ENCODE data around the gene HEMK1. TPM values are rescaled to one million over a fixed set of nuclear protein-coding genes. Genes with fewer than 3 reads are reported as not detected.

Gene HEMK1
- total and polyA plus RNA-seq, 2 of the 4 experiments (the other 2 are of a cell fraction): 17.2 to 20.8 TPM

DNA sequence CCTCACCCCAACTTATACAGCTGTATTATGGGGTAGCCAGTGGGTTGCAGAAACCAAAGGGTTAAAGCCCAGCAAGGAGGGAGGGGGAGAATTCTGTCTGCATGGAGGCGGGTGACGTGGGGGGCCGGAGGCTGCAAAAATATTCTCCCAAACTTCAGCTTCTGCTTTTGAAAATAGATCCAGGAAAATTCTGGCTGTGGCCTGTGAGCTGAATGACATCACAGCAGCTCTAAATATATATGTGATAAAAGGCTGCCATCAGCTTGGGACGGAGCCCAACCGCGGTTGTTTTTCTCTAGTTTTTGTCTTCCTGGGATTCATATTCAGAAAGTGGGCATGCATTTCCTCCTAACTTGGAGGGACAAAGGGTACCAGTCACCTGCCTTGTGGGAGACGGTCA, 75.2 kb downstream of the HEMK1 start:
- no peak overlapping the region for H2AK9ac ChIP-seq (replicated peaks; ENCODE audit: low read depth, low read length, poor library complexity)
- H3K18ac ChIP-seq (ENCODE audit: low read depth, low read length): no peak overlapping the region
- H4K5ac ChIP-seq (ENCODE audit: low read depth, low read length): no peak overlapping the region
- H4K91ac ChIP-seq (ENCODE audit: insufficient read depth, low read depth, low read length): no peak overlapping the region
- no peak overlapping the region for H3K4me2 ChIP-seq (ENCODE audit: low read depth, low read length)
- 0 out of 2 replicates have a peak, but pooled peaks cover 3% of the 10 kb centered on the region for H3K9me1 ChIP-seq (ENCODE audit: insufficient read depth, low read length)
- in situ Hi-C loops (cut with MboI; ENCODE audit: low sequenced_read_pairs) (no loop called here), intact Hi-C loops (cut with micrococcal nuclease) (no loop called here), dilution Hi-C loops (cut with HindIII; ENCODE audit: low sequenced_read_pairs, unreplicated experiment) (no loop called here)
- no peak overlapping the region for H3K4ac ChIP-seq (ENCODE audit: low read depth, low read length)
- H3K79me1 ChIP-seq (ENCODE audit: low read depth in 1 of 2, low read length in 2 of 2): peaks cover 0 to 4% of the 10 kb centered on the region in 2 experiments; a peak in 1 of 4 replicates
- H3K23ac ChIP-seq (ENCODE audit: low read depth, low read length): no peak overlapping the region
- H2AFZ ChIP-seq (replicated peaks; ENCODE audit: low read length, poor library complexity): no peak overlapping the region
- no peak overlapping the region for H3K4me3 ChIP-seq (ENCODE audit: insufficient read depth, low read depth, low read length)
- CTCF ChIA-PET: interaction anchor here (0.6 kb wide), 1 partner anchor 178 kb away, joined by 4 read pairs; no protein-coding TSS in a partner anchor
- H3K4me1 ChIP-seq (ENCODE audit: control insufficient read depth, insufficient read depth, low read length): no peaks in the 10 kb centered on the region
- H3K9me3 ChIP-seq (ENCODE audit: control insufficient read depth, insufficient read depth, low read length): no peaks in the 10 kb centered on the region
- no peak overlapping the region for H3K9ac ChIP-seq (ENCODE audit: low read depth, low read length)
- no peak overlapping the region for H2BK20ac ChIP-seq (ENCODE audit: low read depth, low read length)
- no peak overlapping the region for H3K27ac ChIP-seq (ENCODE audit: insufficient read depth, low read length)
- POLR2A ChIA-PET (ENCODE audit: unreplicated experiment): interaction anchor here (0.5 kb wide), 1 partner anchor 1170 kb away, joined by 4 read pairs; no protein-coding TSS in a partner anchor
- peaks cover 4% of the 10 kb centered on the region for H4K20me1 ChIP-seq (ENCODE audit: insufficient read depth, low read length)
- ATAC-seq (ENCODE audit: low read depth) (no peak), DNase-seq (no peak)
- H3K27me3 ChIP-seq (ENCODE audit: control insufficient read depth, insufficient read depth, low read length): no peaks in the 10 kb centered on the region
- no peak overlapping the region for H3K14ac ChIP-seq (replicated peaks; ENCODE audit: low read depth, low read length)
- H2BK15ac ChIP-seq (ENCODE audit: low read depth, low read length): no peak overlapping the region
- H2AK5ac ChIP-seq (ENCODE audit: low read depth, low read length): no peak overlapping the region
- no peak overlapping the region for H4K8ac ChIP-seq (ENCODE audit: low read depth in 2 of 2, low read length in 2 of 2)
- no peak overlapping the region for H2BK120ac ChIP-seq (ENCODE audit: low read depth, low read length)
- WGBS, 2 experiments (ENCODE audit: extremely low coverage in 2 of 2, insufficient read length in 1 of 2): 40% methylated on average over 1 of the region's 7 CpGs; no CpG with 5 or more reads in 1 of the 2 experiments
- BruUV-seq (replicated peaks): no TSS peak
- H3K36me3 ChIP-seq (ENCODE audit: control insufficient read depth, insufficient read depth, low read length): peaks cover 6% of the 10 kb centered on the region
- no peak overlapping the region for H3K56ac ChIP-seq (ENCODE audit: extremely low read depth, insufficient read depth, low read length)
- no peak overlapping the region for H2BK5ac ChIP-seq (ENCODE audit: low read depth, low read length, poor library complexity, severe bottlenecking)
- TF ChIP-seq, protein P1, sequence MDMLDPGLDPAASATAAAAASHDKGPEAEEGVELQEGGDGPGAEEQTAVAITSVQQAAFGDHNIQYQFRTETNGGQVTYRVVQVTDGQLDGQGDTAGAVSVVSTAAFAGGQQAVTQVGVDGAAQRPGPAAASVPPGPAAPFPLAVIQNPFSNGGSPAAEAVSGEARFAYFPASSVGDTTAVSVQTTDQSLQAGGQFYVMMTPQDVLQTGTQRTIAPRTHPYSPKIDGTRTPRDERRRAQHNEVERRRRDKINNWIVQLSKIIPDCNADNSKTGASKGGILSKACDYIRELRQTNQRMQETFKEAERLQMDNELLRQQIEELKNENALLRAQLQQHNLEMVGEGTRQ (IDR thresholded peaks at IDR 0.05; ENCODE audit: low read depth, low read length): no peak
- TF ChIP-seq SMC3 (IDR thresholded peaks at IDR 0.05; ENCODE audit: low read depth, low read length) (no peak), NFE2L2 (IDR thresholded peaks at IDR 0.05; ENCODE audit: low read depth, low read length) (no peak), CEBPB (IDR thresholded peaks at IDR 0.05; ENCODE audit: low read depth, low read length) (no peak), MAFK (IDR thresholded peaks at IDR 0.05; ENCODE audit: low read depth, low read length) (no peak)
- TF ChIP-seq, protein P2, sequence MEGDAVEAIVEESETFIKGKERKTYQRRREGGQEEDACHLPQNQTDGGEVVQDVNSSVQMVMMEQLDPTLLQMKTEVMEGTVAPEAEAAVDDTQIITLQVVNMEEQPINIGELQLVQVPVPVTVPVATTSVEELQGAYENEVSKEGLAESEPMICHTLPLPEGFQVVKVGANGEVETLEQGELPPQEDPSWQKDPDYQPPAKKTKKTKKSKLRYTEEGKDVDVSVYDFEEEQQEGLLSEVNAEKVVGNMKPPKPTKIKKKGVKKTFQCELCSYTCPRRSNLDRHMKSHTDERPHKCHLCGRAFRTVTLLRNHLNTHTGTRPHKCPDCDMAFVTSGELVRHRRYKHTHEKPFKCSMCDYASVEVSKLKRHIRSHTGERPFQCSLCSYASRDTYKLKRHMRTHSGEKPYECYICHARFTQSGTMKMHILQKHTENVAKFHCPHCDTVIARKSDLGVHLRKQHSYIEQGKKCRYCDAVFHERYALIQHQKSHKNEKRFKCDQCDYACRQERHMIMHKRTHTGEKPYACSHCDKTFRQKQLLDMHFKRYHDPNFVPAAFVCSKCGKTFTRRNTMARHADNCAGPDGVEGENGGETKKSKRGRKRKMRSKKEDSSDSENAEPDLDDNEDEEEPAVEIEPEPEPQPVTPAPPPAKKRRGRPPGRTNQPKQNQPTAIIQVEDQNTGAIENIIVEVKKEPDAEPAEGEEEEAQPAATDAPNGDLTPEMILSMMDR (conservative IDR thresholded peaks at IDR 0.05; ENCODE audit: low read depth, low read length): no peak
